GM21825 (cell line): Measurements from ENCODE around the gene WASHC2C.
"Not testable (repeated sequence)": the region's sequence is repeated elsewhere in the genome, so short reads cannot be mapped to it uniquely, and the experiment has no call there.

Experiments
- ATAC-seq: cut with Tn5 transposase; IDR thresholded peaks from one replicate; pipeline ENCODE4 v1.9.1; 2021; ENCODE audit warnings: mild to moderate bottlenecking, moderate library complexity; ENCODE audit not compliant: unreplicated experiment

WASHC2C gene

DNA sequence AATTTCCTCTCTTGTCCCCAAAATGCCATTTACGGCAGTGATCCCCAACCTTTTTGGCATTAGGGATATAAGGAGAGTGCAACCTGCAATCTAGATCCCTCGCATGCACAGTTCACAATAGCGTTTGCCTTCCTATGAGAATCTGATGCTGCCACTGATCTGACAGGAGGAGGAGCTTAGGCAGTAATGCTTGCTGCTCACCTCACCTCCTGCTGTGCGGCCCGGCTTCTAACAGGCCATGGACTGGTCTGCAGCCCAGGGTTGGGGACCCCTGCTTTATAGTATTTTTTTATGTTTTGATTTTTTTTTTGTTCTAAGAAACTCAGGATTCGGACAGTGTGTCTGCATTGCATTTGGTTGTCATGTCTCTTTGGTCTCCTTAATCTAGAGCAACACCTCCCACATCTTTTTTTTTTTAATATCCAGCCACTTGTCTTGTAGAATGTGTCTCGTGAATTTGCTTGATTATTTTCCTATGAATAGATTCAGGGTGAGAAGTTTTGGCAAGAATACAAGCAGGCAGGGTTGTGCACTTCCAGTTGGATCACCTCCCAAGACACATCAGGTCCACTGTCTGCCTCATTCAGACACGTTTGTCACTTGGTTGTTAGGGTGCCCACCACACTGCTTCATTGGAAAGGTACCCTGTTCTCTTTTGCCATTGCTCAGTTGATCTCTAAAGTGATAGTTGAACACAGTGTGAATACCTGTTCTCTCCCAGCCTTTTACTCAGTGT, 30.8 kb downstream of the WASHC2C start:
- not testable (repeated sequence) for ATAC-seq

DNA sequence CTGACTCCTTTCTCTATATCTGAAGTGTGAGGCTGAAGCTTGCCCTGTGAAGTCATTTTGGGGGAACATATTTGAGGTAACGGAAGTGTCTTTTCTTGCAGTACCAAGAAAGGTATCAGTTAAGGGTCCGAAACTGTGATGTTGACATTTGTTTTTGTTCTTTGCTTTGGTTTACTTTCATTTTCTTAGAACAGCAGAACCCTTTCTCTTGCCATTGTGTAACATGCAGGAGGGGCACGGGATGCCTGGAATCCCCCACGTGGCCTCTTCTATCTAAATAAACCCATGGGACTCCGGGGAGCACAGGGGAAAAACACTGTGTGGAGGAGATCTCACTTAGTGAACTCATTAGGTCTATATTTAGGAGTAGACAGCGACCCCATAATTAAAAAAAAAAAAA, 34.6 kb downstream of the WASHC2C start:
- not testable (repeated sequence) for ATAC-seq

DNA sequence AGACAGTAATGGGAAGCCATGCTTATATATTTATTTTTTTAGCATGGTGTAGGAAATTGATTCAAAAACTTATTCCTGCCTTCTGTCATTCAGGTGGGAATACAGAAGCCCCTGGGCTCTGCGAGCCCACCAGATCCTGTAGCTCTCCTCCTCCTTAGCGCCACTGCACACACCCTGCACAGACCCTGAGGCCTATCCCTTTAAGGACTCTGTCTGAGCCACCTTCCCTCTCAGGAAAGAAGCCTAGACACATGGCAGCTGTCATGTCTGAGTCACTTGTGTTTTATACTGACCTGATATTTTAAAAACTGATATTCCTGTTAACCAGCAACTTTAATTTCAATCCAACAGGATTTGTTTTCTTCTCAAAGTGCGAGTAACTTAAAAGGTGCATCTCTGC, 36.0 kb downstream of the WASHC2C start:
- ATAC-seq: not testable (repeated sequence)

DNA sequence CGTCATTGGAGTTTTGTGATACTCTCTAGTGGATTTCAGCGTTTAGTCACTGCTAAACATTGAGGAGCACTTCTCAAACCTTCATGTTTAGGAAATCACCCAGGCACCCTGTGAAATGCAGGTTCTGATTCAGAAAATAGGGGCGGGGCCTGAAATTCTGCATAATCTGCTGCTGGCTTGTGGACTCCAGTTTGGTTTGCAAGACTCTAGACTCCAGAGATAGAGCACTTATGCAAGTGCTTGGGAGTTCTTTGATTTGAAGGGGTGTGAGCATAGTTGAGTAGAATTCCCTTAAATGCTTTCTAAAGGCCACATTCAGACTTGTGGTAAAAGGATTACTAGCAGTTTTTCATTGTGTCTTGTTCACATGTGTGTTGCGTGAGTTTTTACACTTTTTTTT, 41.3 kb downstream of the WASHC2C start:
- not testable (repeated sequence) for ATAC-seq

DNA sequence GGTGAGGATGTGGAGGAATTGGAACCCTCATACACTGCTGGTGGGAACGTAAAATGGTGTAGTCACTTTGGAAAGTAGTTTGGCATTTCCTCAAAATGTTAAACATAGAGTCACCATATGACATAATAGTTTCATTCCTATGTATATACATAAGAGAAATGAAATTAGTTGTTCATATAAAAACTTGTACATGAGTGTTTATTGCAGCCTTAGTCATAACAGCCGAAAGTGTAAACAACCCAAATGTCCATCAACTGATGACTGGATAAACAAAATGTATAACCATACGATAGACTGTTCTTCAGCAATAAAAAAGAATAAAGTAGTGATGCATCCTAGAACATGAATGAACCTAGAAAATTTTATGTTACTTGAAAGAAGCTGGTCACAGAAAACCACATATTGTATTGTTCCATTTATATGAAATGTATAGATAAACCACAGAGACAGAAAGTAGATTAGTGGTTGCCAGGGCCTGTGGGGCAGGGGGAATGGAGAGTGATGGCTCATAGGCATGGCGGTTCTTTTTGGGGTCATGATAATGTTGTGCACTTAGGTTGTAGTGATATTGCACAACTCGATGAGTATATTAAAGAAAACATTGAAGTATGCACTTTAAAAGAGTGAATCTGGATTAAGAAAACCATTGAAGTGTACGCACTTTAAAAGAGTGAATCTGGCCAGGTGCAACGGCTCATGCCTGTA, 44.8 kb downstream of the WASHC2C start:
- not testable (repeated sequence) for ATAC-seq

DNA sequence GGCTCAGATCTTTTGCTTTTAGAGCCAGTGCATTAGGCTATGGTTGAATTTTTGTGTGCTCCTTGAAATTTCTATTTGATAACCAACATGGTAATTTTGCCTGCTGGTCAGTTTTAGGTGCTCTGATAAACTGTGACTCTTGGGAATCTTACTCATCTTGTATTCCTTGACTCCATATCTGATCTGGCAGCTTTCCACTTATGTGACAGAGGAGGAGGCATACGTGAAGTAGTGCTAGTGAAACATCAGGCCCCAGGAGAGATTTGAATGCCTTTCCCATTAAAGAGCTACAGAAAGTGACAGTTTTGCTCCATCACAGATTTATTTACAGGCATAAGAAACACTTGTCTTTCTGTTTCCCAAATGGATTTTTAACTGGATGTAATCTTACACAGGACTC, 59.2 kb downstream of the WASHC2C start:
- not testable (repeated sequence) for ATAC-seq

DNA sequence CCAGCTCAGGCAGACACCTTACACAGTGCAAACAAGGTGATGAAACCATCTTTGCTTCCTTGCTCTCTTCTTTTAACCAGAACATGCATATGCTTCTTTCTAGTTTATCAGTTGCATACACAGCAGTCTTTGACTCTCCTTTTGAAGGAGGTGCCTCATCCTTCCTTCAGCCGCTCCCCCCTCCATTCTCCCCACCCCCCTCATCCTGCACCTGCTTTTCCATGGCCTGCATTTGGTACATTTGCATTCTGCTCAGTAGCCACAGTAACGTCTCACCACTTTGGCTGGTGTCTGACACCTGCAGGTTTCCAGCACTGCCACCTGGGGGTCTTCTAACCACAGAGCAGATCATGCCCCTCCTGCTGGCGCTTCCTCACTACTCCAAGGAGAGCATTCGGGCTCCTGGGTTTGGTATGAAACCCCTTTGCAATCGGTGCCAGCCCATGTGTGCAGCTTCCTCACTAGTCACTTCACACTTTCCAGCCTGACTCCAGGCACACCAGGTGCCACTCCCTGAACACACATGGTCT, 60.2 kb downstream of the WASHC2C start:
- ATAC-seq: not testable (repeated sequence)

DNA sequence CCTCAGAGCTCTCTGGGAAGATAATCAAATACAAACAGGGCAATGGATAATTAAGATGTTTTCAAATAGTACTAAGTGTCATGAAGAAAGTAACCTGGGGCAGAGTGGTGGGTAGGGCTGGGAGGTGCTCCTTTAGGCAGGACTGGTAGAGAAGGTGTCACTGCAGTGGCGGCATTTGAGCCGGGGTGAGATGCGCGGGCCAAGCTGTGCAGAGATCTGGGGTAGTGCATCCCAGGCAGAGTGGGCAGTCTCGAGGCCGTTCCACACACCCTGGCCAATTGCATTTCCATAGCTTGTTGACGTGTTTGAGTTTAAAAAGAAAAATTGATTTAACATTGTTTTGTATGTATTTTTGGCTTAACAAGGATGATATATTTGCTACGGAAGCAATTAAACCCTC, 62.9 kb downstream of the WASHC2C start:
- not testable (repeated sequence) for ATAC-seq

DNA sequence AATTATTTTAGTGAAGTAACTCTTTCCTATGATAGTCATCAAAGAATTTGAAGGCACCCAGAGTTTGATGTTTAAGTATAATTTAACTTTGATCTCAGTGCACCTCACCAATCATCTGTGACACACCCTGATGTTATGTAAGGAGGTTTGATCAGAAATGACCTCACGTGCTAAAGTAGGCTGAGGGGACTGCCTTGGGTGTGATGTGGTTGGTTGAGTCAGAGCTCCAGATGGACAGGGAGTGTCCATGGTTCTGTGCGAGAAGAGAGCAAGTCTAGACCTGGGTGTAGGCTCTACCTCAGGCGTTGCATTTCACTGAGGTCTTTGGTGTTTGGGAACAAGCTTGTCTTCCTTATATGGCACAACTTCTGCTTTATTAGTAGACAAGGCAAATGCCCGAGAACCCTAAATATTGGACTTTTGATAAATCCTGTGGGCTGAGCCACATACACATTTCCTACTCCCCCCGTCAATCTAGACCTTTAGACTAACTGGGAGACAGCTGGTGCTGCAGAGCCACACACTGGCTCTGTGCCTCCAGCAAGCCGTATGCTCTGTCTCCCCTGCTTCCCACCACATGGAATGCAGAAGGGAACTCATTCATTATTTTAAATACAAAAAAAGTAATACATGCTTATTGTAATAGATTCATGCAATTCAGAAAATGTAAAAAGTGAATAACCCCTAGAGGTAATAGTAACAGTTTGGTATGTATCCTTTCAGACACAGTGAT, 63.8 kb downstream of the WASHC2C start:
- ATAC-seq: not testable (repeated sequence)

DNA sequence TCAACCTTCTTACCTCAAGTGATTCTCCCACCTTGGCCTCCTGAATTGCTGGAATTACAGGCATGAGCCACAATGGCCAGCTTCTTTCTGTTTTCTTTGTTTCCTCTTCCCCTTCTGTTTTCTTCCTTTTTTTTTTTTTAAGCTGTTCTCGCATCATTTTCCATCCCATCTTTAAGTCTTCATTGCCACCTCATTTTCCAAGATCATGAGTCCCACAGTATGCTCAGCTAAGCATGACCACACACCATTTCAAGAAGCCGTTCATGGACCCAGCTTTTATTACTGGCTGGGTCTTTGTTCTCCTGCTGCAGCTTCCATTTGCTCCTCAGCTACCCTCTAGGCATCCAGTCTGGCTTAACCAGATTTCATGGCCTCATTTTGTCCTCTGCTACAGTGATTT, 67.7 kb downstream of the WASHC2C start:
- not testable (repeated sequence) for ATAC-seq

DNA sequence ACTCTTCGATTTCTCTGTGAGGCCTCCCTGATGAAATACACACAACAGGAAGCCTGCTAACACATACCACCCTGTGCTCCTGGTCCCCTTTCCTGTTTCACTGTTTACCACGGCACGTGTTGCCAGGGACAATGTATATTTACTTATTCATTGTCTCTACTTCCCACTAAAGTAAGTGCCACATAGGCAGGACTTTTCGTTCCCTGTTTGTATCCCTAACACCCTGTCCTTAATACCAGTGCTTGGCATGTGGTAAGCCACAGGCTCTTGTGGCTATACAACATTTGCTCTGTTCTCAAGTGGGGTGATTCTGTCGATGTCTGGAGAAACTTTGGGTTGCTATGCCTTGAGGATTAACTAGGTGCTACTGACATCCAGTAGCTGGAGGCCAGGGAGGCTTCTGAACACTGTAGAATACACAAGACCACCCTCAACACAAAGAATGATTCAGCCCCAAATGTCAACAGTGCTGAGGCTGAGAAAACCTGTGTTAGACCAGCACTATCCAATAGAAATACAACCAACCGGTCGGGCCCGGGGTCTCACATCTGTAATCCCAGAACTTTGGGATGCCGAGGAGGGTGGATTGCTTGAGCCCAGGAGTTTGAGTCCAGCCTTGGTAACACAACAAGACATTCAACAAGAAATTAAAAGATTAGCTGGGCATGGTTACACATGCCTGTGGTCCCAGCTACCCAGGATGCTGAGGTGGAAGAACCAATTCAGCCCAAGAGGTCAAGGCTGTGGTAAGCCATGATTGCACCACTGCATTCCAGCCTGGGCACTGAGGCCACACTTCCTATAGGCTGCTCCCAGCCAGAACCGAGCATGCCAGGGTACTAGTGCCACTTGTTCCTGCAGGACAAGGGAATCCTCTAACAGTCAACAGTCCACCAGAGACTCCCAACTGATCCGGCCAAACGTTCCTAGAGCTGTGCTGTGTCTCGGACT, 76.3 kb downstream of the WASHC2C start:
- not testable (repeated sequence) for ATAC-seq

DNA sequence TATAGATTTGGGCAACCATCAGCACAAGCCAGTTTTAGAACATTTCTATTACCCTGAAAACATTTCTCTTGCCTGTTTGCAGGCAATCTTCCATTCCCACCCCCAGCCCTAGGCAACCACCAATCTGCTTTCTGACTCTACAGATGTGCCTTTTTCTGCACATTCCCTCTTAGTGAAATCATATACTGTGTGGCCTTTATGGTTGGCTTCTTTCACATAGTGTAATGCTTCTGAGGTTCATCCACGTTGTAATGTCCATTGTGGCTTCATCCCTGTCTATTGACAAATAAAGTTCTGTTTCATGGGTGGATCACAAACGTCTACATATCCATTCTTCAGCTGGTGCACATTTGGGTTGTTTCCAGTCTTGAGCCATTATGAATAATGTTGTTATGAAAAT, 77.9 kb downstream of the WASHC2C start:
- ATAC-seq: not testable (repeated sequence)

DNA sequence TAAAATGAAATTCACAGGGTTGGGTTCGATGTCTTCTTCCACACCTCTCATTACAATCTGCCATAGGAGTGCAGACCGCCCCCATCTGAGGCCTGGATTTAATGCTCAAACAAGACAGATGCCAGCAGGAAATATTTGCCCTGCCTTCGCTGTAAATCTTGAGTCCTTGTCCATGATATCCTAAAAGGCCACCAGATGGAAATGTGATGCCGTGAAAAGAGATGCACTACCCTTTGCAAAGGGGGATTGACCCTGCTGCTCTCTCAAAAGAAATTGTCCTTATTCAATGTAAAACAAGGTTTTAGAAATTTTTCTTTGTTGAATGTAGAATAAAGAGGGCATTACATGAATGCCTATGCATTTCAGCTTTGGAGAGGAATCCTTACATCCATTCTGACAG, 82.8 kb downstream of the WASHC2C start:
- no peak for ATAC-seq

DNA sequence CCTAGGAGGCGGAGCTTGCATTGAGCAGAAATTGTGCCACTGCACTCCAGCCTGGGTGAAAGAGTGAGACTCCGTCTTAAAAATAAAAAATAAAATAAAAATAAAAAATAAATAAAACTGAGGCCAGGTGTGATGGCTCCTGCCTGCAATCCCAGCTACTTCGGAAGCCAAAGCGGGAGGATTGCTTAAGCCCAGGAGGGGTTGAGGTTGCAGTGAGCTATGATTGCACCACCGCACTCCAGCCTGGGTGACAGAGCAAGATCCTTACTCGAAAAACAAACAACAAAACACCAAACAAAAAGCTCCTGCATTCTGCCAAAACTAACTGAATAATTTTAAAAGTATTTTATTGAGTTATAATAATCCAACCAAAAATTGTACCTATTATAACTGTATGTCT, 84.0 kb downstream of the WASHC2C start:
- no peak for ATAC-seq

DNA sequence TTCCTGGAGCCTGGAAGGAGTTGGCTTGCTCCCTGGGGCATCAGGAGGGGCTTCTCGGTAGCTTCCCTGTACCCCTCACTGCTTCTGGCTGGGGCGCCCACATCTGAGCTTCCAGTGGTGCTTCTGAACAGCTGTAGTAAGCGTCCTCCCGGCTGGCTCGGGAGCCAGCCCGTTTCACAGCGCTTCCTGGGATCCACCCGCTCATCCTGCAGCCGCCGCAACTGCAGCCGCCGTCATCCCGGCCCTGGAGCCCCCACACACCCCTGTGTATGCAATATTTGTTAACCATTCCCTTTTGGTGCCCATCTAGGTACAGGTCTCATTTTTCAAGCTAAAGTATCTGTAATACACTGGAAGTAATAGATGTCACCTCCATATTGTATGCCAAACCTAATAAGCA, 85.9 kb downstream of the WASHC2C start:
- ATAC-seq: not testable (repeated sequence)

DNA sequence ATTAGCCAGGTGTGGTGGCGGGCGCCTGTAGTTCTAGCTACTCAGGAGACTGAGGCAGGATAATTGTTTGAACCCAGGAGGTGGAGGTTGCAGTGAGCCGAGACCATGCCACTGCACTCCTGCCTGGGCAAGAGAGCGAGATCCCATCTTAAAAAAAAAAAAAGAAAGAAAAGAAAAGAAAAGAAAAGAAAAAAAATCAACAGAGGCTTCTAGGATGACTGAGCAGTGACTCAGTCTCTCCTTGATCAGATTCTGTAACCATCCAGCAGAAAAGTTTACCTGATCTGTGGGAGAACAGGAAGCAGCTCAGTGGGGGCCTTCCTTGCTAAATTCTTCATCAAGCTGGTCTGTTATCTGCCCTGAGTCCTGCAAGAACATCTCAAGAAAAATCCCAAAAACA, 87.1 kb downstream of the WASHC2C start:
- ATAC-seq: not testable (repeated sequence)

DNA sequence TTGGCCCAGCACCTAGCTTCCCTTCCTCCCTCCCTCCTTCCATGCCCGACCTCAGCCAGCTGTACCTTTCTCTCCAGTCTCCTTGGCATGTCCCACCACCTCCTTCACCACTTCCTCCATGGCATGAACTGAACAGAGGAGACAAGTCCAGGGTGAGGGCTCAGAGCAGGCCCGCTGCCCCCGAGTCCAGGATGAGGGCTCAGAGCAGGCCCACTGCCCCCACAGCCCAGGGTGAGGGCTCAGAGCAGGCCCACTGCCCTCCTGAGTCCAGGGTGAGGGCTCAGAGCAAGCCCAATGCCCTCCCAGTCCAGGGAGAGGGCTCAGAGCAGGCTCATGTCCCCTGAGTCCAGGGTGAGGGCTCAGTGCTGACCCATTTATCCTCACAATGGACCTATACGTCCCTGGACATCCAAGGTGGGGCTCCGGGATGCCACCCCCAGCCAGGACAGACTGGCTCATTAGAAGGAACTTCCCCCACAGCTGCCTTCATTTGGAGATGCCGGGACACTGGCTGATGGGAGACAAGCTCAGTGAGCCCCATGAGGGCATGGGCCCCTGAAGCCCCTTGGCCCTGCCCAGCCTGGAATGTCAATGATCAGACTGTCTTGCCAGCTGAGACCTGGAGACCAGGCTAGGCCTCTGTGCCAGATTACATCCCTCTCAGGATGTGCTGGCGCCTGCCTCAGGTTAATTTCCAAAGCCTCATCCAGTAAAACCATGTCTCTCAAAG, 90.2 kb downstream of the WASHC2C start:
- ATAC-seq: no peak

DNA sequence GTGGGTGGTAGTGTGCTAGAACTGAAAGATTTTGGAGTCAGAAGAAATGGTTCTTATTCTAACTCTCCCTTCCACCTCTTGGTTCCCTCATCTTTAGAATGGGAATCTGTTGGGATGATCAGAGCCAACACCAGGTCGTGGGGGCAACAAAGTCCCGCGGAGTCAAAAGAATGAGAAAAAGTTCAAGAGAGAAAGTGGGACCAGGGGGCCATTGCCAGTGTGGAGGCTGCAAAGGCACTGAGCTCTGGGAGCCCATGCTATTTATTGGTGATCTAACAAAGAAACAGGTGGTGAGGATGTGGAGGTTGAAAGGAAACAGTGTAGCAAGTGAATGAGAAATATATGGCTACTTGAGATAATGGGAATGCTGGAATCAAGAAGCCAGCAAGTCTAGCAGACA, 90.8 kb downstream of the WASHC2C start:
- no peak for ATAC-seq

DNA sequence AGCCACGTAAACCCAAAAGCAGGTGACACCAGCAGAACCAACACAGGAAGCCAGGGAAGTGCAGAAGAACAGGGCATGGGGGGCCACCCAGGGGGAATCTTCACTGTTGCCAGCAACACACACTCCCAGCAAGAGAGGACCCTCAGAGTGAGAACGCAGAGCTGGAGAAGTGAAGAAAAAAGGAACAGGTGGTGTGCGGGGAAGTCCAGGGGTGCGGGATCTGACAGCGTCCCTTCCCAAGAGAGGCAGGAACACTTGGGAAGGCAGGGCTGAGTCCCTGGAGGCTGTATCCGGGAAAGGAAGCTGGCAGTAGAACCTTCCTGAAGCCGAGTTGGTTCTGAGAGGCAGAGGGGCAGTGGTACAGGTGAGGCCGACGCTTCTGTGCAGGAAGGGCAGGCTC, 92.5 kb downstream of the WASHC2C start:
- no peak for ATAC-seq
